H1 (cell line): ENCODE measurements around the gene CCNYL1. TPM values are rescaled to one million over a fixed set of nuclear protein-coding genes. Genes with fewer than 3 reads are reported as not detected.

ENCODE experiments used
- CTCF ChIA-PET: fragments of 300-600 bp; sonication (Branson Sonifier 250); formaldehyde crosslinking; loops from one replicate; lab custom pipeline; 2021; ENCODE audit not compliant: partially characterized antibody; lab: Charles Lee
- POLR2A ChIA-PET: fragments of 300-600 bp; sonication (Branson Sonifier 250); formaldehyde crosslinking; loops from one replicate; lab custom pipeline; 2021; ENCODE audit warnings: inconsistent platforms; ENCODE audit not compliant: partially characterized antibody; lab: Charles Lee
- DNase-seq, 2 experiments: peaks; one replicate each; pipeline versions ENCODE4 v3.0.0 to v3.0.0-alpha.2; 2010 to 2022; ENCODE audit warnings: low spot score in 2 of 2, low read depth in 1 of 2, mixed read lengths in 1 of 2
- FAIRE-seq: peaks from 2 replicates; lab custom pipeline; 2011; peaks lifted over from hg19 to GRCh38; lab: Jason Lieb, UNC
- H2AFZ ChIP-seq: 2 replicates; pipeline ENCODE4 v1.8.1; 2012; ENCODE audit warnings: low read length, inconsistent platforms
- H2AK5ac ChIP-seq: 2 replicates; pipeline ENCODE4 v1.6.1; 2013; ENCODE audit warnings: low read depth, low read length
- H2BK120ac ChIP-seq: replicated peaks from 2 replicates; pipeline ENCODE3; 2013; ENCODE audit warnings: low read depth, low read length, inconsistent platforms
- H2BK12ac ChIP-seq: 2 replicates; pipeline ENCODE4 v1.6.1; 2013; ENCODE audit warnings: low read depth, low read length
- H2BK15ac ChIP-seq: 2 replicates; pipeline ENCODE4 v1.6.1; 2013; ENCODE audit warnings: low read length
- H2BK20ac ChIP-seq: 2 replicates; pipeline ENCODE4 v1.6.1; 2013; ENCODE audit warnings: low read length
- H2BK5ac ChIP-seq: 2 replicates; pipeline ENCODE4 v1.6.1; 2013; ENCODE audit warnings: low read depth, low read length
- H3K14ac ChIP-seq: 2 replicates; pipeline ENCODE4 v1.6.1; 2013; ENCODE audit warnings: inconsistent platforms; ENCODE audit not compliant: insufficient read length
- H3K18ac ChIP-seq: 2 replicates; pipeline ENCODE4 v1.6.1; 2013; ENCODE audit warnings: low read length; ENCODE audit errors: extremely low read depth
- H3K23ac ChIP-seq: 2 replicates; pipeline ENCODE4 v1.6.1; 2013; ENCODE audit warnings: inconsistent platforms; ENCODE audit not compliant: insufficient read length
- H3K23me2 ChIP-seq: 2 replicates; pipeline ENCODE4 v1.6.1; 2013; ENCODE audit warnings: low read depth, low read length
- H3K27ac ChIP-seq: 2 replicates; pipeline ENCODE4 v1.6.1; 2011; ENCODE audit warnings: low read depth, low read length, inconsistent platforms
- H3K27me3 ChIP-seq, 4 experiments: replicated peaks in 1 of 4; 1 replicate in 1 of 4; 2 replicates in 3 of 4; pipeline versions ENCODE4 v1.6.1 to v1.8.1; 2011 to 2013; ENCODE audit warnings: low read length in 3 of 4, mild to moderate bottlenecking in 3 of 4, inconsistent platforms in 2 of 4, mixed read lengths in 2 of 4, moderate library complexity in 1 of 4; ENCODE audit not compliant: control insufficient read depth in 3 of 4, insufficient read depth in 3 of 4; ENCODE audit errors: extremely low read depth in 1 of 4
- H3K36me3 ChIP-seq, 4 experiments: 2 replicates each; pipeline versions ENCODE4 v1.6.1 to v1.8.1; 2011 to 2013; ENCODE audit warnings: mild to moderate bottlenecking in 4 of 4, low read length in 3 of 4, moderate library complexity in 2 of 4, control low read depth in 1 of 4, inconsistent platforms in 1 of 4; ENCODE audit not compliant: insufficient read depth in 4 of 4, control insufficient read depth in 2 of 4
- H3K4ac ChIP-seq: replicated peaks from 2 replicates; pipeline ENCODE3; 2013; ENCODE audit warnings: low read length, low read depth, mixed read lengths, inconsistent platforms; ENCODE audit not compliant: insufficient read length
- H3K4me1 ChIP-seq, 4 experiments: replicated peaks in 1 of 4; 1 replicate in 1 of 4; 2 replicates in 3 of 4; pipeline versions ENCODE4 v1.6.1 to v1.8.1; 2011 to 2013; ENCODE audit warnings: low read length in 3 of 4, inconsistent platforms in 2 of 4, mixed read lengths in 1 of 4; ENCODE audit not compliant: insufficient read depth in 4 of 4, control insufficient read depth in 3 of 4
- H3K4me2 ChIP-seq, 2 experiments: 2 replicates each; pipeline versions ENCODE4 v1.6.1 to v1.8.1; 2011 to 2013; ENCODE audit warnings: low read depth in 2 of 2, low read length in 2 of 2, control low read depth in 1 of 2, inconsistent platforms in 1 of 2, mild to moderate bottlenecking in 1 of 2; ENCODE audit not compliant: insufficient read depth in 1 of 2
- H3K4me3 ChIP-seq, 4 experiments: fragments of 200-600, 300-600 bp in 1 of 4; sonication (generic), shearing (Covaris generic), sonication (Bioruptor Twin) in 1 of 4; 2 replicates each; pipeline versions ENCODE4 v1.5.1 to v1.8.1; 2011 to 2016; ENCODE audit warnings: low read length in 4 of 4, low read depth in 3 of 4, control low read depth in 2 of 4, inconsistent platforms in 2 of 4, mild to moderate bottlenecking in 2 of 4, mixed read lengths in 1 of 4, moderate library complexity in 1 of 4; ENCODE audit not compliant: insufficient read depth in 2 of 4; ENCODE audit errors: extremely low read depth in 1 of 4
- H3K56ac ChIP-seq: replicated peaks from 2 replicates; pipeline ENCODE3; 2013; ENCODE audit warnings: low read depth, mild to moderate bottlenecking, mixed read lengths, low read length, inconsistent platforms; ENCODE audit not compliant: insufficient read length
- H3K79me1 ChIP-seq: 2 replicates; pipeline ENCODE4 v1.6.1; 2013; ENCODE audit warnings: low read depth, low read length, control low read depth
- H3K79me2 ChIP-seq, 2 experiments: 2 replicates each; pipeline versions ENCODE4 v1.6.1 to v1.8.1; 2012 to 2013; ENCODE audit warnings: low read length in 2 of 2, mild to moderate bottlenecking in 2 of 2, inconsistent platforms in 1 of 2; ENCODE audit not compliant: insufficient read depth in 2 of 2, control insufficient read depth in 1 of 2
- H3K9ac ChIP-seq, 4 experiments: replicated peaks in 1 of 4; 1 replicate in 1 of 4; 2 replicates in 3 of 4; pipeline versions ENCODE4 v1.6.1 to v1.8.1; 2011 to 2013; ENCODE audit warnings: low read depth in 3 of 4, low read length in 3 of 4, control low read depth in 2 of 4, mild to moderate bottlenecking in 2 of 4, moderate library complexity in 2 of 4, inconsistent platforms in 1 of 4; ENCODE audit errors: extremely low read depth in 1 of 4
- H3K9me3 ChIP-seq, 2 experiments: 2 replicates each; pipeline versions ENCODE4 v1.6.1 to v1.8.1; 2012 to 2013; ENCODE audit warnings: mild to moderate bottlenecking in 2 of 2, moderate library complexity in 2 of 2, control low read depth in 1 of 2, inconsistent platforms in 1 of 2, low read depth in 1 of 2, low read length in 1 of 2, mixed read lengths in 1 of 2; ENCODE audit not compliant: insufficient read depth in 2 of 2
- H4K20me1 ChIP-seq, 2 experiments: replicated peaks in 1 of 2; 2 replicates each; pipeline versions ENCODE3 to v1.8.1; 2011 to 2013; ENCODE audit warnings: inconsistent platforms in 2 of 2, low read length in 2 of 2, mild to moderate bottlenecking in 1 of 2; ENCODE audit not compliant: insufficient read depth in 2 of 2, control insufficient read depth in 1 of 2
- H4K5ac ChIP-seq: 2 replicates; pipeline ENCODE4 v1.6.1; 2013; ENCODE audit warnings: low read length, low read depth, mixed read lengths, inconsistent platforms; ENCODE audit not compliant: insufficient read length
- H4K8ac ChIP-seq: 2 replicates; pipeline ENCODE4 v1.8.0; 2013; ENCODE audit warnings: mild to moderate bottlenecking, moderate library complexity, low read length, inconsistent platforms; ENCODE audit not compliant: insufficient read depth; ENCODE audit errors: extremely low read depth
- H4K91ac ChIP-seq: replicated peaks from 2 replicates; pipeline ENCODE3; 2013; ENCODE audit warnings: low read length, mixed read lengths, inconsistent platforms; ENCODE audit not compliant: insufficient read length
- BCL11A ChIP-seq, 2 experiments: IDR thresholded peaks; one replicate each; pipeline ENCODE4 v1.6.1; 2011; ENCODE audit warnings: low read depth in 2 of 2, low read length in 2 of 2, mild to moderate bottlenecking in 2 of 2
- CBX8 ChIP-seq: fragments of 300-800, 300-1000 bp; sonication (generic); IDR thresholded peaks from 2 replicates; pipeline ENCODE4 v1.7.1; 2016; ENCODE audit warnings: low read depth, low read length, borderline replicate concordance
- GTF2F1 ChIP-seq: IDR thresholded peaks from 2 replicates; pipeline ENCODE4 v1.6.1; 2012; ENCODE audit warnings: low read depth, low read length, improper control_type of control experiment, borderline replicate concordance
- KDM5A ChIP-seq: fragments of 200-600 bp; IDR thresholded peaks from 2 replicates; pipeline ENCODE4 v1.7.1; 2012; ENCODE audit warnings: mild to moderate bottlenecking, low read length, inconsistent platforms, mixed read lengths
- RAD21 ChIP-seq, 2 experiments: IDR thresholded peaks in 1 of 2; conservative IDR thresholded peaks in 1 of 2; 2 replicates each; pipeline ENCODE4 v1.6.1; 2011; ENCODE audit warnings: low read depth in 2 of 2, low read length in 2 of 2, improper control_type of control experiment in 1 of 2, inconsistent platforms in 1 of 2, mild to moderate bottlenecking in 1 of 2, moderate library complexity in 1 of 2
- TBP ChIP-seq: IDR thresholded peaks from 2 replicates; pipeline ENCODE4 v1.6.1; 2011; ENCODE audit warnings: low read depth, low read length, improper control_type of control experiment
- ZNF274 ChIP-seq: IDR thresholded peaks from 2 replicates; pipeline ENCODE4 v1.7.0; 2012; ENCODE audit warnings: low read length, borderline replicate concordance; ENCODE audit errors: extremely low read depth
- WGBS, 2 experiments: shearing (Covaris generic) in 1 of 2; methylation state at CpG; one replicate each; pipeline versions ENCODE4 v1.1.6 to v1.1.7; 2013 to 2015; ENCODE audit warnings: low lambda C conversion rate in 2 of 2, mixed read lengths in 2 of 2, inconsistent platforms in 1 of 2, low coverage in 1 of 2, missing lambda C conversion rate in 1 of 2; ENCODE audit not compliant: insufficient replicate concordance in 2 of 2, insufficient coverage in 1 of 2, insufficient read length in 1 of 2; ENCODE audit errors: extremely low coverage in 1 of 2, missing lambda C conversion rate in 1 of 2; 5-methylcytosine and 5-hydroxymethylcytosine counted together
- polyA plus RNA-seq, 7 experiments: library from polyadenylated mRNA; depleted of rRNA in 3 of 7; stranded (reverse) in 5 of 7; unstranded in 2 of 7; fragments of >200 nt in 5 of 7; fragments of 200-250 nt in 2 of 7; gene quantifications; 1 replicate in 5 of 7; 2 replicates in 1 of 7; 4 replicates in 1 of 7; pipeline versions ENCODE4 v1.2.1 to v1.2.3, GENCODE V29; 2011 to 2013; ENCODE audit warnings: missing spikeins in 2 of 7, mixed read lengths in 2 of 7
- total RNA-seq: library from RNA; stranded (reverse); fragmentation: NEBNext Ultra II Directional; extraction: Animal tissue kit (Norgen Biotek cat#: 25700); gene quantifications from 2 replicates; pipeline ENCODE4 v1.2.1, GENCODE V29; 2021
- TF ChIP-seq, protein P1 (sequence below): IDR thresholded peaks from 2 replicates; pipeline ENCODE4 v1.6.1; 2011; ENCODE audit warnings: low read depth, mild to moderate bottlenecking, low read length; ENCODE audit not compliant: insufficient read depth
- TF ChIP-seq, protein P2 (sequence below), 3 experiments: IDR thresholded peaks; 1 replicate in 2 of 3; 2 replicates in 1 of 3; pipeline versions ENCODE4 v1.5.1 to v1.6.1; 2011; ENCODE audit warnings: low read length in 3 of 3, mild to moderate bottlenecking in 3 of 3, inconsistent platforms in 2 of 3, low read depth in 1 of 3, moderate library complexity in 1 of 3; ENCODE audit not compliant: insufficient read depth in 1 of 3; ENCODE audit errors: control extremely low read depth in 1 of 3

CCNYL1 gene
- total and polyA plus RNA-seq, 2 of the 8 experiments (the other 6 are each of a cell fraction or from before 2014, with no cell fraction given): 13.3 to 35.4 TPM

DNA sequence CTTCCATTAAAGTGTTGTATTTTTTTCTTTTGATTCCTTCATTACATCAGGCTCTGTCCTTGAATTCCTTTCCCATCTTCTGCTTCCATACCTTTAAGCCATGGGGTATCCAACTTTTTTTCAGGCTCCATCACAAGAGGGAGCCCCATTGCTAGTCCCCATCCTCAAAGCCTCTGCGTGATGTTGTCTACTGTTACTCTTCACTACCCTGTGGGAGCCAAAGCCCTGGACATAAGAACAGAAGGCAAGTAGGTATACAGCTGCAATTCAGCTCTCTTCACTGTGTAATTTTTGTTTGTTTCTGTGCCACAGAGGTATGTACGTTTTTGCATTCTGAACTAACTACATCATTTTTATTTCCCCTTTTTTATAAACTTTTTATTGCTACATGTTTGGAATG, 36.6 kb upstream of the CCNYL1 start:
- H2BK12ac ChIP-seq: no peak overlapping the region
- H4K20me1 ChIP-seq: no peaks in the 10 kb centered on the region
- H3K79me1 ChIP-seq: no peaks in the 10 kb centered on the region
- H3K4me3 ChIP-seq: no peak overlapping the region
- CTCF ChIA-PET: interaction anchor here (0.6 to 2.8 kb wide), 9 partner anchors 9 to 54 kb away, joined by 3 to 9 read pairs (median 4); no protein-coding TSS in a partner anchor
- H2BK120ac ChIP-seq: no peak overlapping the region
- no peak overlapping the region for H3K27ac ChIP-seq
- no peak overlapping the region for H3K14ac ChIP-seq
- H3K23ac ChIP-seq: no peak overlapping the region
- POLR2A ChIA-PET: interaction anchor here (1.1 to 1.7 kb wide), 4 partner anchors 9 to 42 kb away, joined by 3 to 5 read pairs (median 3); partner anchors contain the start of gene CCNYL1
- peak overlapping the region; percentile 40; the same call in 1 of the 2 replicates for H3K18ac ChIP-seq
- no peak for FAIRE-seq
- WGBS, 2 experiments: 22% methylated on average over 2 of the region's 2 CpGs; no CpG with 5 or more reads in 1 of the 2 experiments
- H3K4ac ChIP-seq: no peak overlapping the region
- H3K56ac ChIP-seq: no peak overlapping the region
- H2BK5ac ChIP-seq: 0 out of 2 replicates have a peak overlapping the region, but pooled peaks have one; percentile 2
- peak overlapping the region; percentile 7 to 17; a peak in 1 of 4 replicates for H3K4me2 ChIP-seq
- no peak overlapping the region for H2AK5ac ChIP-seq
- no peak overlapping the region for H3K9ac ChIP-seq
- no peaks in the 10 kb centered on the region for H3K36me3 ChIP-seq
- H3K9me3 ChIP-seq: no peaks in the 10 kb centered on the region
- no peaks in the 10 kb centered on the region for H3K23me2 ChIP-seq
- H3K27me3 ChIP-seq: no peaks in the 10 kb centered on the region
- no peak overlapping the region for H2AFZ ChIP-seq
- no peak overlapping the region for H4K91ac ChIP-seq
- H4K5ac ChIP-seq: no peak overlapping the region
- H2BK15ac ChIP-seq: no peak overlapping the region
- no peak overlapping the region for H4K8ac ChIP-seq
- no peak overlapping the region; the same call in 1 of the 2 replicates for H2BK20ac ChIP-seq
- H3K79me2 ChIP-seq: no peaks in the 10 kb centered on the region
- no peak for DNase-seq
- peaks cover 0 to 7% (median 2%) of the 10 kb centered on the region in 4 experiments; a peak in 5 of 7 replicates for H3K4me1 ChIP-seq
- no peak for TF ChIP-seq BCL11A (IDR thresholded peaks at IDR 0.05; ENCODE audit: low read depth in 2 of 2, low read length in 2 of 2)
- TF ChIP-seq RAD21 (IDR thresholded peaks at IDR 0.05 in 1 of 2, conservative IDR thresholded peaks at IDR 0.05 in 1 of 2; ENCODE audit: low read depth in 2 of 2, low read length in 2 of 2): peak; percentile 11 to 32; a peak in 2 of 4 replicates
- no peak for TF ChIP-seq TBP
- no peak for TF ChIP-seq KDM5A
- TF ChIP-seq ZNF274: no peak
- TF ChIP-seq, protein P1, sequence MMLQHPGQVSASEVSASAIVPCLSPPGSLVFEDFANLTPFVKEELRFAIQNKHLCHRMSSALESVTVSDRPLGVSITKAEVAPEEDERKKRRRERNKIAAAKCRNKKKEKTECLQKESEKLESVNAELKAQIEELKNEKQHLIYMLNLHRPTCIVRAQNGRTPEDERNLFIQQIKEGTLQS: no peak
- TF ChIP-seq, protein P2, sequence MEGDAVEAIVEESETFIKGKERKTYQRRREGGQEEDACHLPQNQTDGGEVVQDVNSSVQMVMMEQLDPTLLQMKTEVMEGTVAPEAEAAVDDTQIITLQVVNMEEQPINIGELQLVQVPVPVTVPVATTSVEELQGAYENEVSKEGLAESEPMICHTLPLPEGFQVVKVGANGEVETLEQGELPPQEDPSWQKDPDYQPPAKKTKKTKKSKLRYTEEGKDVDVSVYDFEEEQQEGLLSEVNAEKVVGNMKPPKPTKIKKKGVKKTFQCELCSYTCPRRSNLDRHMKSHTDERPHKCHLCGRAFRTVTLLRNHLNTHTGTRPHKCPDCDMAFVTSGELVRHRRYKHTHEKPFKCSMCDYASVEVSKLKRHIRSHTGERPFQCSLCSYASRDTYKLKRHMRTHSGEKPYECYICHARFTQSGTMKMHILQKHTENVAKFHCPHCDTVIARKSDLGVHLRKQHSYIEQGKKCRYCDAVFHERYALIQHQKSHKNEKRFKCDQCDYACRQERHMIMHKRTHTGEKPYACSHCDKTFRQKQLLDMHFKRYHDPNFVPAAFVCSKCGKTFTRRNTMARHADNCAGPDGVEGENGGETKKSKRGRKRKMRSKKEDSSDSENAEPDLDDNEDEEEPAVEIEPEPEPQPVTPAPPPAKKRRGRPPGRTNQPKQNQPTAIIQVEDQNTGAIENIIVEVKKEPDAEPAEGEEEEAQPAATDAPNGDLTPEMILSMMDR (IDR thresholded peaks at IDR 0.05; ENCODE audit: control extremely low read depth in 1 of 3, insufficient read depth in 1 of 3, low read depth in 1 of 3, low read length in 3 of 3): peak in 1 of 3 experiments; percentile 23; a peak in 1 of 4 replicates
- TF ChIP-seq CBX8: no peak
- TF ChIP-seq GTF2F1: no peak
